Duodenal mucosa (tissue), 2 donors: Measurements from ENCODE around the gene HSPB6.
"Not testable (repeated sequence)": the region's sequence is repeated elsewhere in the genome, so short reads cannot be mapped to it uniquely, and the experiment has no call there.

ENCODE experiments used
- H3K27ac ChIP-seq: one replicate; pipeline ENCODE4 v1.7.0; 2013; ENCODE audit warnings: low read depth, low read length
- H3K27me3 ChIP-seq, 2 donors: one replicate each; pipeline ENCODE4 v1.7.0; 2013; ENCODE audit warnings: low read length in 2 of 2, control low read depth in 1 of 2; ENCODE audit not compliant: insufficient read depth in 2 of 2, control insufficient read depth in 1 of 2
- H3K36me3 ChIP-seq, 2 donors: one replicate each; pipeline ENCODE4 v1.7.0; 2013; ENCODE audit warnings: low read length in 2 of 2, control low read depth in 1 of 2; ENCODE audit not compliant: insufficient read depth in 2 of 2, control insufficient read depth in 1 of 2
- H3K4me1 ChIP-seq, 2 donors: one replicate each; pipeline ENCODE4 v1.7.0; 2013; ENCODE audit warnings: low read length in 2 of 2, control low read depth in 1 of 2; ENCODE audit not compliant: insufficient read depth in 2 of 2, control insufficient read depth in 1 of 2
- H3K4me3 ChIP-seq, 2 donors: one replicate each; pipeline ENCODE4 v1.7.0; 2013; ENCODE audit warnings: low read length in 2 of 2, low read depth in 1 of 2
- H3K9ac ChIP-seq, 2 donors: one replicate each; pipeline ENCODE4 v1.7.0; 2013; ENCODE audit warnings: low read length in 2 of 2, low read depth in 1 of 2
- H3K9me3 ChIP-seq, 2 donors: one replicate each; pipeline ENCODE4 v1.7.0; 2013; ENCODE audit warnings: low read length in 2 of 2, control low read depth in 1 of 2; ENCODE audit not compliant: control insufficient read depth in 1 of 2

Gene HSPB6

DNA sequence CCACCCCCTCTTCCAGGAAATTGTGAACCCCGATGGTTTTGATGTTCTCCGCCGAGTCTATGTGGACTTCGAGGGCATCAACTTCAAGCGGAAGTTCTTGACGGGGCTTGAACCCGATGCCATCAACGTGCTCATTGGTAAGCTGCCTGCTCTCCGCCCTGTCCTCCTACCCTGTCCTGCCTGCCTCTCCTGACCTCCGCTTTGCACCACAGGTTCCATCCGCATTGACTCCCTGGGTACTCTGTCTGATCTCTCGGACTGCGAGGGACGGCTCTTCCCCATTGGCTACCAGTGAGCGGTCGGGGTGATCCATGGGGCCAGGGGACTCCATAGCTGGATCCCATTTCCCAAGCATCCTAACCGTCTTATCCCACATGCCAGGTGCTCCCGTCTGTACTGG is 26.5 kb downstream of the HSPB6 start:
- Histone ChIP-seq H3K27me3 (no peaks in the 10 kb centered on the region), H3K4me3 (no peak overlapping the region), H3K36me3 (peaks cover 66 to 91% of the 10 kb centered on the region in 2 donors), H3K9me3 (no peaks in the 10 kb centered on the region), H3K27ac (no peak overlapping the region), H3K9ac (no peak overlapping the region), H3K4me1 (no peaks in the 10 kb centered on the region)

DNA sequence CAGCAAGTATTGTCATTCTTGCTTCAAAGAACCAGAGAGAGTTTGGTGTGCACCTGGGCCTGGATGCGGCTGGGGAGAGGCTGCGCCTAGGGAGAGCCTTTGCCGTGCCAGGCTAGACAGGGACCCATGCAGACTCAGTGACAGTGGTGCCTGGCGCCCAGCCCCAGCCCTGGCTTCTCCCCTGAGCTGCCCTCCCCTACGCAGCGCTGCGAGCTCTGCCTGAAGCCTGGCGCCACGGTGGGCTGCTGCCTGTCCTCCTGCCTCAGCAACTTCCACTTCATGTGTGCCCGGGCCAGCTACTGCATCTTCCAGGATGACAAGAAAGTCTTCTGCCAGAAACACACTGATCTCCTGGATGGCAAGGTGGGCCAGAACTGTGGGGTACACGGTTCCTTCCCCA is 27.1 kb downstream of the HSPB6 start:
- H3K36me3 ChIP-seq: peaks cover 65 to 93% of the 10 kb centered on the region in 2 donors
- no peak overlapping the region for H3K4me3 ChIP-seq
- no peak overlapping the region for H3K9ac ChIP-seq
- H3K27ac ChIP-seq: no peak overlapping the region
- H3K4me1 ChIP-seq: no peaks in the 10 kb centered on the region
- no peaks in the 10 kb centered on the region for H3K9me3 ChIP-seq
- no peaks in the 10 kb centered on the region for H3K27me3 ChIP-seq

DNA sequence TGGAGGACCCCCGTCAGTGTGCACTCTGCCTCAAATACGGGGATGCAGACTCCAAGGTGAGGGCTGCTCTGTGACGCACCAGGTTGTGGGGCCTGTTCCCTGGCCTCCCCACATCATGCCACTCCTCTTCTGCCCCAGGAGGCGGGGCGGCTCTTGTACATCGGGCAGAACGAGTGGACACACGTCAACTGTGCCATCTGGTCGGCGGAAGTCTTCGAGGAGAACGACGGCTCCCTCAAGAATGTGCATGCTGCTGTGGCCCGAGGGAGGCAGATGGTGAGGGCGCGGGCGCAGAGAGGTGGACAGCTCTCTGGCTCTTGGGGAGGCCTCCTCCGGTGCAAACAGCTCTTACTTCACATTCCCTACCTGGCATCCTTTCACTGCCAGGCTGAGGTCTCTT is 27.8 kb downstream of the HSPB6 start:
- H3K4me3 ChIP-seq: no peak overlapping the region
- peaks cover 67 to 93% of the 10 kb centered on the region in 2 donors for H3K36me3 ChIP-seq
- H3K9ac ChIP-seq: no peak overlapping the region
- H3K9me3 ChIP-seq: no peaks in the 10 kb centered on the region
- H3K27ac ChIP-seq: no peak overlapping the region
- H3K4me1 ChIP-seq: no peaks in the 10 kb centered on the region
- no peaks in the 10 kb centered on the region for H3K27me3 ChIP-seq

DNA sequence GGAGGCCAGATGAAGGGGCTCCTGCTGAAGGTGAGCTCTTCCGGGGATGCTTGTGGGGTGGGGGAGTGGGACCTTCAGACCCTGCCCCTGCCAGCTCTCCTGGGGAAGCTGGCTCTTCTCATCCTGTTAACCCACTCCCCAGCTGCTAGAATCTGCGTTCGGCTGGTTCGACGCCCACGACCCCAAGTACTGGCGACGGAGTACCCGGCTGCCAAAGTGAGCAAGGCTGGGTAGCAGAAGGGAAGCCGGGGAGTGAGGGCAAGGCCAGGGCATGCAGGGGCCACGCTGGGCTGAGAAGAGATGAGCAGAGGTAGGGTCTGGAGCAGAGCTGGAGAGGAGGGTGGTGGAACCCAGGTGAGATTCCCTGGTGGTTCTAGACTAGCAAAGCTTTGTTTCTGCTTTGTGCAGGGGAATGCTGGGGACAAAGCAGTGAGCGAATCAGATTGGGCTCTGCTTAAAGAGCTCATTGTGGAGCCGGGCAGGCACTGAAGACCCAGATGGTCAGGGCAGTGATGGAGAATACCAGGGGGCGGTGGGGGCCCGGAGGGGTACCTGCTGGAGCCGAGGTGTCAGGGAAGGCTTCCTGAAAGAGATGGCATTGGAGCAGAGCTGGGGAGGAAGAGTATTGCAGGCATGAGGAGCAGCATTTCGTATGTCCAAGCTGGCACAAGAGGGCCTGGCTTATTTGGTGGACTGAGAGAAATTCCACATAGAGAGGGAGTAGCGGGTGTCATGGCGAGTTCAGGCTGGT is 28.7 kb downstream of the HSPB6 start:
- Histone ChIP-seq H3K9ac (no peak overlapping the region), H3K36me3 (peaks cover 74 to 94% of the 10 kb centered on the region in 2 donors), H3K9me3 (no peaks in the 10 kb centered on the region), H3K27me3 (no peaks in the 10 kb centered on the region), H3K27ac (no peak overlapping the region), H3K4me1 (no peaks in the 10 kb centered on the region), H3K4me3 (no peak overlapping the region)

DNA sequence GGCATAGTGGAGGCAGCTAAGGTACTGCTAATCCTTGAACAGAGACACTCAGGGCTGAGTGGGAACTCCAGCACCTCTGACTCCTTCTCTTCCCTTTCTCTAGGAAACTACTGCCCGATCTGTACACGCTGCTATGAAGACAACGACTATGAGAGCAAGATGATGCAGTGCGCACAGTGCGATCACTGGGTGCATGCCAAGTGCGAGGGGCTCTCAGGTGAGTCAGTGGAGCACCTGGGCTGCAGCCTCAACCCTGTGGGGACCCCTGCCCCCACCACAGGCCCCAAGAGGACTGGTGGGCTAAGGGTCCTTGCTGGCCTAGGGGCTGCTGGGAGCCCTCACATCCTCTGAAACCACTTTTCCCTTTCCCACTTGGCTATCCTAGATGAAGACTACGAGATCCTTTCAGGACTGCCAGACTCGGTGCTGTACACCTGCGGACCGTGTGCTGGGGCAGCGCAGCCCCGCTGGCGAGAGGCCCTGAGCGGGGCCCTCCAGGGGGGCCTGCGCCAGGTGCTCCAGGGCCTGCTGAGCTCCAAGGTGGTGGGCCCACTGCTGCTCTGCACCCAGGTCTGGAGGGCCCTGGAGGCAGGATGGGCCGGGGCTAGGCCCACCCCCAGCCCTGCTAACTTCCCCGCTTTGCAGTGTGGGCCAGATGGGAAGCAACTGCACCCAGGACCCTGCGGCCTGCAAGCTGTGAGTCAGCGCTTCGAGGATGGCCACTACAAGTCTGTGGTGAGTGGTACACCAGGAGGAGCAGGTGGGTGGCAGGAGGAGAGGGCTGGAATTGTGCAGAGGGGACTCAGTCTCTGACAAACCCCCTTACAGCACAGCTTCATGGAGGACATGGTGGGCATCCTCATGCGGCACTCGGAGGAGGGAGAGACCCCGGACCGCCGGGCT is 29.5 kb downstream of the HSPB6 start:
- H3K4me1 ChIP-seq: no peaks in the 10 kb centered on the region
- no peak overlapping the region for H3K27ac ChIP-seq
- no peak overlapping the region for H3K4me3 ChIP-seq
- peaks cover 81 to 99% of the 10 kb centered on the region in 2 donors for H3K36me3 ChIP-seq
- no peaks in the 10 kb centered on the region for H3K9me3 ChIP-seq
- no peaks in the 10 kb centered on the region for H3K27me3 ChIP-seq
- no peak overlapping the region for H3K9ac ChIP-seq

DNA sequence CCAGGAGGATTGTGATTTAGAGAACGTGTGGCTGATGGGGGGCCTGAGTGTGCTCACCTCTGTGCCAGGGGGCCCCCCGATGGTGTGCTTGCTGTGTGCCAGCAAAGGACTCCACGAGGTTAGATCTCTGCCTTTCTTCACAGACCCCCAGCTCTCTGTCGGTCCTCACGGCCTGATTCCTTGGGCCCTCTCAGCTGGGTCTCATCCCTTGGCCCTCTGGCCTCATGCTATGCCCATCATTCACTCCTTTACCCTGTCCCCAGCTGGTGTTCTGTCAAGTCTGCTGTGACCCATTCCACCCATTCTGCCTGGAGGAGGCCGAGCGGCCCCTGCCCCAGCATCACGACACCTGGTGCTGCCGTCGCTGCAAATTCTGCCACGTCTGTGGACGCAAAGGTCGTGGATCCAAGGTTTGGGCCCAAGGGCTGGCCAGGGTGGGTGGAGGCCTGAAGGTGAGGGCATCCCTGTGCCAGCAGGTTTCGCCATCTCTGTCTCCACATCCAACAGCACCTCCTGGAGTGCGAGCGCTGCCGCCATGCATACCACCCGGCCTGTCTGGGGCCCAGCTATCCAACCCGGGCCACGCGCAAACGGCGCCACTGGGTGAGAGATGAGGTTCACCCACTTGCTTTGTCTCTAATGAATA is 31.5 kb downstream of the HSPB6 start:
- Histone ChIP-seq H3K9ac (no peak overlapping the region), H3K27me3 (no peaks in the 10 kb centered on the region), H3K27ac (no peak overlapping the region), H3K4me3 (no peak overlapping the region), H3K4me1 (no peaks in the 10 kb centered on the region), H3K36me3 (peaks cover 73 to 92% of the 10 kb centered on the region in 2 donors), H3K9me3 (no peaks in the 10 kb centered on the region)

DNA sequence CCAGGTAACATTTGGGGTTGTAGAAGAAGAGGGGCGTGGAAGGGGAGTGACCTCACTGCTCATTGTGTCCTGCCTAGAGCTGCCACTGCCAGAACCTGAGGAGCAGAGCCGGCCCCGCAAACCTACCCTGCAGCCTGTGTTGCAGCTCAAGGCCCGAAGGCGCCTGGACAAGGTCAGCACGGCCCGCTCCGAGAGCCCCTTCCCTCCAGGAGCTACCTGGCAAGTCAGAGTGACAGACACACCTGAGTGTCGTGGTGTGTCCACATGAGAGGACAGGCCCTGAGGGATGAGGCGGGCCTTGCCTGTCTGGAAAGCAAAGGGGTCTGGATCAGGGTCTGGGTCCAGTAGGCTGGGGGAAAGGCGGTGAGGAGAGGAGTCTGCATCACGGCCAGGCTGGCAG is 32.3 kb downstream of the HSPB6 start:
- Histone ChIP-seq H3K27me3 (no peaks in the 10 kb centered on the region), H3K36me3 (peaks cover 67 to 88% of the 10 kb centered on the region in 2 donors), H3K27ac (no peak overlapping the region), H3K9me3 (no peaks in the 10 kb centered on the region), H3K4me1 (peaks cover under 1 to 1% of the 10 kb centered on the region in 2 donors), H3K9ac (no peak overlapping the region), H3K4me3 (no peak overlapping the region)

DNA sequence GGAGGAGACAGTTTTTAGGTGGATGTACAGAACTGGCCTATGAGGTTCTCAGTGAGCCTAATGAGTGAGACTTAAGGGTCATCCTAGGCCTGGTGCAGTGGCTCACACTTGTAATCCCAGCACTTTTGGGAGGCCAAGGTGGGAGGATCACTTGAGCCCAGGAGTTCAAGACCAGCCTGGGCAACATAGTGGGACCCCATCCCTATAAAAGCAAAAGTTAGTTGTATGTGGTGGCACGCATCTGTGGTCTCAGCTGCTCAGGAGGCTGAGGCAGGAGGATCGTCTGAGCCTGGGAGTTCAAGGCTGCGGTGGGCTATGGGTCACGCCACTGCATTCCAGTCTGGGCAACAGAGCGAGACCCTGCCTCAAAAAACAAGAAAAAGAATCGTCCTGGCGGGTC is 32.7 kb downstream of the HSPB6 start:
- H3K9me3 ChIP-seq, H3K9ac ChIP-seq: not testable (repeated sequence)

DNA sequence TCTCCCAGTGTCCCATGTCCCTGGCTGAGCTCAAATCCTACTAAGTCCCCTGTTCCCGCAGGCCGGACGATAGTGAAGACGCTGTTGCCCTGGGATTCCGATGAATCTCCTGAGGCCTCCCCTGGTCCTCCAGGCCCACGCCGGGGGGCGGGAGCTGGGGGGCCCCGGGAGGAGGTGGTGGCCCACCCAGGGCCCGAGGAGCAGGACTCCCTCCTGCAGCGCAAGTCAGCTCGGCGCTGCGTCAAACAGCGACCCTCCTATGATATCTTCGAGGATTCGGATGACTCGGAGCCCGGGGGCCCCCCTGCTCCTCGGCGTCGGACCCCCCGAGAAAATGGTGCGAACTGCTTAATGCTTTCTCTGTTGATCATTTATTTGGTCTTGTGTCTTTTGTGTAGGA is 33.2 kb downstream of the HSPB6 start:
- no peaks in the 10 kb centered on the region for H3K9me3 ChIP-seq
- no peak overlapping the region for H3K27ac ChIP-seq
- peaks cover 58 to 79% of the 10 kb centered on the region in 2 donors for H3K36me3 ChIP-seq
- H3K27me3 ChIP-seq: no peaks in the 10 kb centered on the region
- peaks cover 9 to 10% of the 10 kb centered on the region in 2 donors for H3K4me1 ChIP-seq
- no peak overlapping the region for H3K4me3 ChIP-seq
- H3K9ac ChIP-seq: no peak overlapping the region

More for the DNA sequence above, 32.7 kb downstream of the HSPB6 start:
- H3K27me3 ChIP-seq, H3K27ac ChIP-seq, H3K4me3 ChIP-seq, H3K4me1 ChIP-seq: not testable (repeated sequence)
- H3K36me3 ChIP-seq: peaks cover 62 to 83% of the 10 kb centered on the region in 2 donors

DNA sequence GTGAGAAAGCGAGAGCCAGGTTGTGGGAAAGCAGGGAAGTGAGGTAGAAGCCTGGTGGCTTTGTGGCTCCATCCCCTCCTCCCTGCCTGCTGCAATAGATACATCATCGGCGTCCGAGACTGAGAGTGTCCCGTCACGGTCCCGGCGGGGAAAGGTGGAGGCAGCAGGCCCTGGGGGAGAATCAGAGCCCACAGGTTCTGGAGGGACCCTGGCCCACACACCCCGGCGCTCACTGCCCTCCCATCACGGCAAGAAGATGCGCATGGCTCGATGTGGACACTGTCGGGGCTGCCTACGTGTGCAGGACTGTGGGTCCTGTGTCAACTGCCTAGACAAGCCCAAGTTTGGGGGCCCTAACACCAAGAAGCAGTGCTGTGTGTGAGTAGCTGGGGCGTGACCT is 33.9 kb downstream of the HSPB6 start:
- Histone ChIP-seq H3K9me3 (no peaks in the 10 kb centered on the region), H3K4me3 (no peak overlapping the region), H3K27ac (no peak overlapping the region), H3K27me3 (no peaks in the 10 kb centered on the region), H3K4me1 (peaks cover 9 to 13% of the 10 kb centered on the region in 2 donors), H3K9ac (no peak overlapping the region), H3K36me3 (peaks cover 50 to 71% of the 10 kb centered on the region in 2 donors)
